Liver (tissue), 9 donors: Measurements from ENCODE around the gene OPRL1. TPM values are rescaled to one million over a fixed set of nuclear protein-coding genes. Genes with fewer than 3 reads are reported as not detected.
A peak's percentile ranks its signal among the peaks of the same experiment; 100 is the strongest.

Experiments used
- DNase-seq: peaks from one replicate; pipeline ENCODE4 v3.0.0-alpha.2; 2017; ENCODE audit warnings: low spot score
- H3K27ac ChIP-seq, 2 donors: one replicate each; pipeline ENCODE4 v1.7.0; 2013; ENCODE audit warnings: inconsistent platforms in 2 of 2, low read length in 2 of 2, control low read depth in 1 of 2, low read depth in 1 of 2, mild to moderate bottlenecking in 1 of 2
- H3K27me3 ChIP-seq, 4 donors: one replicate each; pipeline versions ENCODE4 v1.6.1 to v1.7.0; 2013; ENCODE audit warnings: low read length in 3 of 4, inconsistent platforms in 1 of 4, mild to moderate bottlenecking in 1 of 4, moderate library complexity in 1 of 4; ENCODE audit not compliant: control insufficient read depth in 4 of 4, insufficient read depth in 4 of 4
- H3K36me3 ChIP-seq, 4 donors: one replicate each; pipeline versions ENCODE4 v1.6.1 to v1.7.0; 2013; ENCODE audit warnings: low read length in 3 of 4, mild to moderate bottlenecking in 3 of 4, low read depth in 1 of 4, moderate library complexity in 1 of 4; ENCODE audit not compliant: control insufficient read depth in 4 of 4, insufficient read depth in 3 of 4
- H3K4me1 ChIP-seq, 4 donors: one replicate each; pipeline versions ENCODE4 v1.6.1 to v1.7.0; 2013; ENCODE audit warnings: low read length in 3 of 4, mild to moderate bottlenecking in 3 of 4, moderate library complexity in 1 of 4; ENCODE audit not compliant: control insufficient read depth in 4 of 4, insufficient read depth in 4 of 4
- H3K4me3 ChIP-seq, 3 donors: one replicate each; pipeline versions ENCODE4 v1.6.1 to v1.7.0; 2013; ENCODE audit warnings: low read length in 3 of 3, control low read depth in 1 of 3, low read depth in 1 of 3, mild to moderate bottlenecking in 1 of 3
- H3K9ac ChIP-seq, 2 donors: one replicate each; pipeline ENCODE4 v1.7.0; 2013; ENCODE audit warnings: low read length in 2 of 2, mild to moderate bottlenecking in 2 of 2, moderate library complexity in 2 of 2, control low read depth in 1 of 2, low read depth in 1 of 2
- H3K9me3 ChIP-seq, 4 donors: one replicate each; pipeline versions ENCODE4 v1.6.1 to v1.7.0; 2013; ENCODE audit warnings: low read length in 3 of 4; ENCODE audit not compliant: control insufficient read depth in 4 of 4
- EGR1 ChIP-seq, 2 donors: IDR thresholded peaks; 2 replicates each; pipeline ENCODE4 v1.6.1; 2016 to 2018; ENCODE audit warnings: antibody characterized with exemption in 2 of 2, low read depth in 2 of 2
- FOXA1 ChIP-seq: IDR thresholded peaks from 2 replicates; pipeline ENCODE4 v1.6.1; 2016; ENCODE audit warnings: antibody characterized with exemption
- FOXA2 ChIP-seq: IDR thresholded peaks from 2 replicates; pipeline ENCODE4 v1.6.1; 2016; ENCODE audit warnings: antibody characterized with exemption
- GABPA ChIP-seq, 2 donors: IDR thresholded peaks in 1 of 2; conservative IDR thresholded peaks in 1 of 2; 2 replicates each; pipeline ENCODE4 v1.6.1; 2016; ENCODE audit warnings: antibody characterized with exemption in 2 of 2, mild to moderate bottlenecking in 1 of 2, moderate library complexity in 1 of 2
- HNF4A ChIP-seq, 2 donors: conservative IDR thresholded peaks; 2 replicates each; pipeline ENCODE4 v1.6.1; 2016; ENCODE audit warnings: antibody characterized with exemption in 2 of 2, mild to moderate bottlenecking in 2 of 2
- HNF4G ChIP-seq: IDR thresholded peaks from 2 replicates; pipeline ENCODE4 v1.6.1; 2016; ENCODE audit warnings: antibody characterized with exemption
- JUND ChIP-seq, 2 donors: IDR thresholded peaks; 2 replicates each; pipeline ENCODE4 v1.6.1; 2016; ENCODE audit warnings: antibody characterized with exemption in 2 of 2
- NR2F2 ChIP-seq: IDR thresholded peaks from 2 replicates; pipeline ENCODE4 v1.6.1; 2016; ENCODE audit warnings: antibody characterized with exemption
- RAD21 ChIP-seq, 2 donors: IDR thresholded peaks; 2 replicates each; pipeline ENCODE4 v1.6.1; 2016; ENCODE audit warnings: antibody characterized with exemption in 2 of 2, mild to moderate bottlenecking in 2 of 2
- RXRA ChIP-seq, 2 donors: IDR thresholded peaks; 2 replicates each; pipeline ENCODE4 v1.6.1; 2017 to 2018; ENCODE audit warnings: antibody characterized with exemption in 2 of 2, mild to moderate bottlenecking in 1 of 2
- SP1 ChIP-seq: IDR thresholded peaks from 2 replicates; pipeline ENCODE4 v1.6.1; 2018; ENCODE audit warnings: antibody characterized with exemption, mild to moderate bottlenecking
- TAF1 ChIP-seq: conservative IDR thresholded peaks from 2 replicates; pipeline ENCODE4 v1.6.1; 2016; ENCODE audit warnings: antibody characterized with exemption, mild to moderate bottlenecking
- YY1 ChIP-seq: IDR thresholded peaks from 2 replicates; pipeline ENCODE4 v1.6.1; 2016; ENCODE audit warnings: antibody characterized with exemption, mild to moderate bottlenecking
- WGBS: extraction: QIAGEN DNeasy Blood & Tissue Kit; methylation state at CpG from one replicate; pipeline ENCODE4 v1.1.7; 2013; 5-methylcytosine and 5-hydroxymethylcytosine counted together
- polyA plus RNA-seq, 2 donors: library from polyadenylated mRNA; stranded (reverse) in 1 of 2; unstranded in 1 of 2; fragments of 200-250 nt in 1 of 2; fragments of >200 nt in 1 of 2; fragmentation: Nextera tagmentation in 1 of 2; extraction: Ambion mirVana in 1 of 2; gene quantifications; one replicate each; pipeline versions ENCODE4 v1.2.1 to v1.2.3, GENCODE V29; 2013 to 2015
- total RNA-seq, 2 donors: library from RNA; depleted of rRNA; stranded (reverse); fragments of >200 nt; gene quantifications; one replicate each; pipeline ENCODE4 v1.2.3, GENCODE V29; 2014
- TF ChIP-seq, protein P1 (sequence below): IDR thresholded peaks from 2 replicates; pipeline ENCODE4 v1.6.1; 2016; ENCODE audit warnings: antibody characterized with exemption
- TF ChIP-seq, protein P2 (sequence below): IDR thresholded peaks from 2 replicates; pipeline ENCODE4 v1.6.1; 2016; ENCODE audit warnings: antibody characterized with exemption
- TF ChIP-seq, protein P3 (sequence below): IDR thresholded peaks from 2 replicates; pipeline ENCODE4 v1.6.1; 2016; ENCODE audit warnings: antibody characterized with exemption
- donor health status: healthy.
- donor health status: healthy.
- donor health status: healthy.
- donor health status: healthy.
- donor health status: healthy.

The OPRL1 gene
- total and polyA plus RNA-seq, 4 donors = 0.04 to 0.79 (median 0.35) TPM

DNA sequence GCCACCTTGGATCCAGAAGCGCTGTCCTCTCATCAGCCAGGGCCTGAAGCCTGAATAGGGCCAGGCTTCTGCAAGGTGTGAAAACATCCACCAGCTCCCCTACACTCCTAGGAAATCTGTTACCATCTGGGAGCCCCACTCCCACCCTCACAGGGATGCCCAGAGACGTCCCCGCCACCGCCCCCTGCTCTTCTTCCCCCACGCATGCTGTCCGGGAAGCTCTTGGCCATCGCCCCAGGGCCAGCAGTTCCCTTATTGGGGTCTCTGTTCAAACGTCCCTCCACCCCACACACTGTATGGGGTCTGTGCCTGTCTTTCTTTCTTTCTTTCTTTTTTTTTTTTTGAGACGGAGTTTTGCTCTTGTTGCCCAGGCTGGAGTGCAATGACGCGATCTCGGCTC is 4.3 kb upstream of the OPRL1 start:
- TF ChIP-seq FOXA1 (no peak), JUND (IDR thresholded peaks at IDR 0.05) (no peak), HNF4G (no peak), NR2F2 (no peak), RAD21 (IDR thresholded peaks at IDR 0.05) (no peak), HNF4A (conservative IDR thresholded peaks at IDR 0.05) (no peak), GABPA (IDR thresholded peaks at IDR 0.05 in 1 of 2, conservative IDR thresholded peaks at IDR 0.05 in 1 of 2) (no peak), SP1 (no peak)
- TF ChIP-seq, protein P1, sequence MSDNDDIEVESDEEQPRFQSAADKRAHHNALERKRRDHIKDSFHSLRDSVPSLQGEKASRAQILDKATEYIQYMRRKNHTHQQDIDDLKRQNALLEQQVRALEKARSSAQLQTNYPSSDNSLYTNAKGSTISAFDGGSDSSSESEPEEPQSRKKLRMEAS = no peak
- TF ChIP-seq, protein P2, sequence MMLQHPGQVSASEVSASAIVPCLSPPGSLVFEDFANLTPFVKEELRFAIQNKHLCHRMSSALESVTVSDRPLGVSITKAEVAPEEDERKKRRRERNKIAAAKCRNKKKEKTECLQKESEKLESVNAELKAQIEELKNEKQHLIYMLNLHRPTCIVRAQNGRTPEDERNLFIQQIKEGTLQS = no peak
- TF ChIP-seq, protein P3, sequence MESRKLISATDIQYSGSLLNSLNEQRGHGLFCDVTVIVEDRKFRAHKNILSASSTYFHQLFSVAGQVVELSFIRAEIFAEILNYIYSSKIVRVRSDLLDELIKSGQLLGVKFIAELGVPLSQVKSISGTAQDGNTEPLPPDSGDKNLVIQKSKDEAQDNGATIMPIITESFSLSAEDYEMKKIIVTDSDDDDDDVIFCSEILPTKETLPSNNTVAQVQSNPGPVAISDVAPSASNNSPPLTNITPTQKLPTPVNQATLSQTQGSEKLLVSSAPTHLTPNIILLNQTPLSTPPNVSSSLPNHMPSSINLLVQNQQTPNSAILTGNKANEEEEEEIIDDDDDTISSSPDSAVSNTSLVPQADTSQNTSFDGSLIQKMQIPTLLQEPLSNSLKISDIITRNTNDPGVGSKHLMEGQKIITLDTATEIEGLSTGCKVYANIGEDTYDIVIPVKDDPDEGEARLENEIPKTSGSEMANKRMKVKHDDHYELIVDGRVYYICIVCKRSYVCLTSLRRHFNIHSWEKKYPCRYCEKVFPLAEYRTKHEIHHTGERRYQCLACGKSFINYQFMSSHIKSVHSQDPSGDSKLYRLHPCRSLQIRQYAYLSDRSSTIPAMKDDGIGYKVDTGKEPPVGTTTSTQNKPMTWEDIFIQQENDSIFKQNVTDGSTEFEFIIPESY = no peak
- Histone ChIP-seq H3K4me3 (no peak overlapping the region), H3K9me3 (no peaks in the 10 kb centered on the region), H3K4me1 (peaks cover 7 to 19% (median 10%) of the 10 kb centered on the region in 4 donors), H3K27ac (no peak overlapping the region), H3K27me3 (no peaks in the 10 kb centered on the region), H3K9ac (no peak overlapping the region), H3K36me3 (peaks cover 0 to 10% (median 0%) of the 10 kb centered on the region in 4 donors)
- WGBS = 93% methylated on average over 12 of the region's 12 CpGs
- no peak for DNase-seq

DNA sequence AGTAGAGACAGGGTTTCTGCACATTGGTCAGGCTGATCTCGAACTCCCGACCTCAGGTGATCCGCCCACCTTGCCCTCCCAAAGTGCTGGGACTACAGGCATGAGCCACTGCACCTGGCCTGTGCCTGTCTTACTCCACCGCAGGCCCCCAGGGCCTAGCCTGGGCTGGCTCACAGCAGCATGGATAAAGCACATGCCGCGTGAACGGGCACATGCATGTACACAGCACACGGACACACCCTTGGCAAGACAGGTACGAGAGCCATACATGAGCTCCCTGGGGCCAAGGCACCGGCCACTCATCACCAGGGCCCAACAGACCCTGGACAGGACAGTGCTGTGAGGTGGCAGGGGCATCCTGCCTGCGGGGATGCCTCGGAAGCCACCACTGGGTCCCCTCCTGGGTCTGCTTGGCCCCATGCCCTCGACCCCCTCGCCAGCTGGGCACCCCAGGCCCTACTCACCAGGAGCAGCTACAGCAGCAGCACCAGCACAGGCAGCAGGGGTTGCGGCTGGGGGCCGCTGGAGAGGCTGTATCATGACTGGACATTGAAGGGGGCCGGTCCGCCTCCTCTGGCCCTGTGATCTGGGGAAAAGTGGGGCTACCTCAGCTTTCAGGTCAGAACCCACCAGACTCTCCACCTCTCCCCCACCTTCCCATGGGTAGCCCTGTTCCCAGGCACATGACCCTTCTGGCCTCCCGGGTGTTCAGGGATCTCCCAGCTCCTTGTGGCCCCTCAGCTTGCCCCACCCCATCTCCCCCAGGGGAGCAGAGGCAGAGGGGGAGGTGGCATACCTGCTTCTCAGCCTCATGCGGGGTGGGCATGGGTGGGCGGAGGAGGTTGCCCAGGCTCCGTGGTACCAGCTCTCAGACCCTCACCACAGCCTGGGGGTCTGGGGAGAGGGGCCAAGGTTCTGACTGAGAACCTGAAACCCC is 3.6 kb upstream of the OPRL1 start:
- Histone ChIP-seq H3K9me3 (no peaks in the 10 kb centered on the region), H3K27me3 (no peaks in the 10 kb centered on the region), H3K27ac (no peak overlapping the region), H3K4me1 (peaks cover 7 to 19% (median 10%) of the 10 kb centered on the region in 4 donors), H3K9ac (no peak overlapping the region), H3K4me3 (peak overlapping the region in 1 of 3 donors; percentile 15), H3K36me3 (peaks cover 0 to 10% (median 0%) of the 10 kb centered on the region in 4 donors)
- TF ChIP-seq YY1 = no peak
- TF ChIP-seq, protein P1 = no peak
- no peak for TF ChIP-seq EGR1 (IDR thresholded peaks at IDR 0.05; ENCODE audit: low read depth in 2 of 2)
- no peak for TF ChIP-seq RAD21 (IDR thresholded peaks at IDR 0.05)
- DNase-seq = no peak
- WGBS = 94% methylated on average over 22 of the region's 22 CpGs

DNA sequence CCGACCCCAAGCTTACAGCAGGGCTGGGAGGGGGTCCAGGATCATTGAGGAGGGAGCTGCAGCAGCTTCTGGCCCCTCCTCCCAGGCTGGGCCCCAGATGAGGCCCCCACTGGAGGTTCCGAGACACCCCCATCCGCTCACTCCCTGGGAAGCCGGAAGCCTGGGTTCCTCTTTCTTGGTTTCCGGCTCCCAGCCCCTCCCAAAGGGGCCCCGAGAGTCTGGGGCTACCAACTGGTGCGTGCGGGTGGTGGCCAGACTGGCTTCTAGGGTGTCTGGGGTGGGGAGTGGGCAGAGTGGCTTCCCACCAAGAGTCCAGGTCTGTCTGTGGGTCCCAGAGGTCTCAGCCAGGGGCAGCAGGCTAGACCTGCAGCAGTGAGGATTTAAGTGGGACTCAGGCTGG is 2.8 kb upstream of the OPRL1 start:
- Histone ChIP-seq H3K9ac (no peak overlapping the region), H3K4me1 (peaks cover 7 to 19% (median 10%) of the 10 kb centered on the region in 4 donors), H3K36me3 (peaks cover 0 to 9% (median 0%) of the 10 kb centered on the region in 4 donors), H3K27ac (peak overlapping the region; percentile 41 to 58), H3K9me3 (no peaks in the 10 kb centered on the region), H3K4me3 (peak overlapping the region in 1 of 3 donors; percentile 26), H3K27me3 (no peaks in the 10 kb centered on the region)
- no peak for DNase-seq
- WGBS = 90% methylated on average over 8 of the region's 8 CpGs
- TF ChIP-seq, protein P3 = no peak
- TF ChIP-seq EGR1 (IDR thresholded peaks at IDR 0.05; ENCODE audit: low read depth in 2 of 2) (no peak), FOXA1 (no peak), SP1 (no peak), HNF4A (conservative IDR thresholded peaks at IDR 0.05) (no peak), TAF1 (no peak), RAD21 (IDR thresholded peaks at IDR 0.05) (no peak), GABPA (IDR thresholded peaks at IDR 0.05 in 1 of 2, conservative IDR thresholded peaks at IDR 0.05 in 1 of 2) (no peak), HNF4G (no peak), FOXA2 (no peak), YY1 (no peak), RXRA (IDR thresholded peaks at IDR 0.05) (no peak), JUND (IDR thresholded peaks at IDR 0.05) (no peak), NR2F2 (no peak)
- TF ChIP-seq, protein P1 = no peak
- TF ChIP-seq, protein P2 = no peak
